Spleen (tissue), 7 donors: ENCODE measurements around the gene DNAH14.

Experiments used
- POLR2A ChIP-seq, 3 donors: fragments of 450-650 bp; IDR thresholded peaks; one replicate each; pipeline ENCODE4 v1.5.1; 2017; ENCODE audit warnings: antibody characterized with exemption in 3 of 3, mild to moderate bottlenecking in 1 of 3
- TF ChIP-seq, protein P1 (sequence below), 11 experiments: fragments of 200-600 bp in 7 of 11; fragments of 450-650 bp in 4 of 11; sonication (generic) in 4 of 11; IDR thresholded peaks in 8 of 11; conservative IDR thresholded peaks in 3 of 11; 1 replicate in 7 of 11; 2 replicates in 4 of 11; pipeline versions ENCODE4 v1.4.0 to v1.8.0; 2016 to 2021; ENCODE audit warnings: antibody characterized with exemption in 11 of 11, inconsistent platforms in 4 of 11, mild to moderate bottlenecking in 1 of 11
- donor health status: DM: no; HTN: no; CAD: no; lungs with moderate emphysema.
- donor health status: DM: no; HTN: no; CAD: no.
- donor health status: DM: no; HTN: no; CAD: no.

DNA sequence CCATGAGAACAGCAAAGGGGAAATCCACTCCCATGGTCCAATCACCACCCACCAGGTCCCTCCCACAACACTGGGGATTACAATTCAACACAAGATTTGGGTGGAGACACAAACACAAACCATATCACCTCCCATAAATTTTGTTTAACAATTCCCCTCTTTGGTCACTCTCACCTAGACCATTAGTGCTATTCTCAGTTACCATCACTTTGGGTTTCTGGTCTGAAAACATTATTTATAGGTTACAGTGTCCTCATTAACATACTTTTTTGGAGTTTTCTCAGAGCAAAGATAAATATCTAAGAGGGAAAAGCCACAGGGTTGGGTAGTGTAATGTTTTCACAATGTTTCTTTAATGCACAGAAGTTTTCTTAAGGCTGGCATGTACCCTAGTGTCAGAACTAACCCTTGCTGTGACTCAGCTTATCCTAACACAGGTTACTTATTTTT, 47.7 kb upstream of the DNAH14 start:
- TF ChIP-seq POLR2A (IDR thresholded peaks at IDR 0.05): no peak
- TF ChIP-seq, protein P1, sequence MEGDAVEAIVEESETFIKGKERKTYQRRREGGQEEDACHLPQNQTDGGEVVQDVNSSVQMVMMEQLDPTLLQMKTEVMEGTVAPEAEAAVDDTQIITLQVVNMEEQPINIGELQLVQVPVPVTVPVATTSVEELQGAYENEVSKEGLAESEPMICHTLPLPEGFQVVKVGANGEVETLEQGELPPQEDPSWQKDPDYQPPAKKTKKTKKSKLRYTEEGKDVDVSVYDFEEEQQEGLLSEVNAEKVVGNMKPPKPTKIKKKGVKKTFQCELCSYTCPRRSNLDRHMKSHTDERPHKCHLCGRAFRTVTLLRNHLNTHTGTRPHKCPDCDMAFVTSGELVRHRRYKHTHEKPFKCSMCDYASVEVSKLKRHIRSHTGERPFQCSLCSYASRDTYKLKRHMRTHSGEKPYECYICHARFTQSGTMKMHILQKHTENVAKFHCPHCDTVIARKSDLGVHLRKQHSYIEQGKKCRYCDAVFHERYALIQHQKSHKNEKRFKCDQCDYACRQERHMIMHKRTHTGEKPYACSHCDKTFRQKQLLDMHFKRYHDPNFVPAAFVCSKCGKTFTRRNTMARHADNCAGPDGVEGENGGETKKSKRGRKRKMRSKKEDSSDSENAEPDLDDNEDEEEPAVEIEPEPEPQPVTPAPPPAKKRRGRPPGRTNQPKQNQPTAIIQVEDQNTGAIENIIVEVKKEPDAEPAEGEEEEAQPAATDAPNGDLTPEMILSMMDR (IDR thresholded peaks at IDR 0.05 in 8 of 11, conservative IDR thresholded peaks at IDR 0.05 in 3 of 11): no peak
